Keratinocyte (primary cell): Measurements from ENCODE around the gene DOCK11.

Experiments
- EZH2 ChIP-seq: IDR thresholded peaks from one replicate; pipeline ENCODE4 v1.6.1; 2012; ENCODE audit warnings: inconsistent platforms, mild to moderate bottlenecking, low read length, moderate library complexity
- TF ChIP-seq, protein P1 (sequence below), 3 experiments: IDR thresholded peaks in 1 of 3; conservative IDR thresholded peaks in 1 of 3; optimal IDR thresholded peaks in 1 of 3; 2 replicates in 2 of 3; 3 replicates in 1 of 3; pipeline versions ENCODE3 to v1.5.1; 2011; ENCODE audit warnings: low read length in 3 of 3, mild to moderate bottlenecking in 3 of 3, moderate library complexity in 2 of 3, control low read depth in 1 of 3, inconsistent platforms in 1 of 3; ENCODE audit not compliant: insufficient read depth in 2 of 3; ENCODE audit errors: extremely low read depth in 1 of 3

DNA sequence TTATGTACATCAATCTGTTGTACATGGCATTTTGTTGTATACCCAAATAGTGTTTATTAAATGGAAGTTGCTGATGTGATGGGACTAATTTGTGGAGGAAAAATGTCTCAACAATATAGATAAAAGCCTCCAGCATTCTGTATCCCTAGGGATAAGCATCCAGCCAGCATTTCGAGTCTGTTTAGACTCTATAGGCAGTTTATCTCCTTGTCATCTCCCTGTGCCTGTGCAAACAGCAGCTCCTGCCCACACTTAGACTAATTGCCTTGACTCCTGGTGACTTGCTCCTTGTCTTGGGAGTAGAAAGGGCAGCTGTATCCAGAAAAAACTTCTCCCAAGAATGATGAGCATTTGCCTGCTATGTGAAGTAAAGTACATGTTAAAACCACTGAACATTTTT is 83.8 kb downstream of the DOCK11 start:
- TF ChIP-seq, protein P1, sequence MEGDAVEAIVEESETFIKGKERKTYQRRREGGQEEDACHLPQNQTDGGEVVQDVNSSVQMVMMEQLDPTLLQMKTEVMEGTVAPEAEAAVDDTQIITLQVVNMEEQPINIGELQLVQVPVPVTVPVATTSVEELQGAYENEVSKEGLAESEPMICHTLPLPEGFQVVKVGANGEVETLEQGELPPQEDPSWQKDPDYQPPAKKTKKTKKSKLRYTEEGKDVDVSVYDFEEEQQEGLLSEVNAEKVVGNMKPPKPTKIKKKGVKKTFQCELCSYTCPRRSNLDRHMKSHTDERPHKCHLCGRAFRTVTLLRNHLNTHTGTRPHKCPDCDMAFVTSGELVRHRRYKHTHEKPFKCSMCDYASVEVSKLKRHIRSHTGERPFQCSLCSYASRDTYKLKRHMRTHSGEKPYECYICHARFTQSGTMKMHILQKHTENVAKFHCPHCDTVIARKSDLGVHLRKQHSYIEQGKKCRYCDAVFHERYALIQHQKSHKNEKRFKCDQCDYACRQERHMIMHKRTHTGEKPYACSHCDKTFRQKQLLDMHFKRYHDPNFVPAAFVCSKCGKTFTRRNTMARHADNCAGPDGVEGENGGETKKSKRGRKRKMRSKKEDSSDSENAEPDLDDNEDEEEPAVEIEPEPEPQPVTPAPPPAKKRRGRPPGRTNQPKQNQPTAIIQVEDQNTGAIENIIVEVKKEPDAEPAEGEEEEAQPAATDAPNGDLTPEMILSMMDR (optimal IDR thresholded peaks at IDR 0.05 in 1 of 3, IDR thresholded peaks at IDR 0.05 in 1 of 3, conservative IDR thresholded peaks at IDR 0.05 in 1 of 3; ENCODE audit: extremely low read depth in 1 of 3, insufficient read depth in 2 of 3, low read length in 3 of 3): no peak
- no peak for TF ChIP-seq EZH2
